ENCODE data around the gene PEX5L.

GRCh38 chr3:179768080-179768479 lies 268.7 kb downstream of the PEX5L start:
- TF ChIP-seq CTCF (IDR thresholded peaks at IDR 0.05) (peak in 2 of 6 experiments; percentile 8 to 28), POLR2A (IDR thresholded peaks at IDR 0.05) (no peak)

All from adrenal gland (tissue), 5 donors.